Immature natural killer cell (primary cell): ENCODE results near the gene BCAR3. TPM values are rescaled to one million over a fixed set of nuclear protein-coding genes. Genes with fewer than 3 reads are reported as not detected.

Source experiments
- DNase-seq, 3 donors: peaks; one replicate each; pipeline ENCODE4 v3.0.0; 2022; ENCODE audit warnings: mixed read lengths in 1 of 3
- H3K27ac Mint-ChIP-seq, 6 donors: one replicate each; pipeline ENCODE4 v1.8.0; 2020; ENCODE audit warnings: mixed read lengths in 6 of 6, mild to moderate bottlenecking in 5 of 6, inconsistent platforms in 4 of 6, moderate library complexity in 3 of 6
- H3K27me3 Mint-ChIP-seq, 3 donors: one replicate each; pipeline ENCODE4 v1.8.0; 2020 to 2021; ENCODE audit warnings: low read depth in 3 of 3, mild to moderate bottlenecking in 3 of 3, mixed read lengths in 3 of 3, moderate library complexity in 3 of 3, inconsistent platforms in 1 of 3
- H3K36me3 Mint-ChIP-seq, 3 donors: one replicate each; pipeline ENCODE4 v1.8.0; 2020; ENCODE audit warnings: mixed read lengths in 3 of 3, inconsistent platforms in 2 of 3, mild to moderate bottlenecking in 2 of 3
- H3K4me1 Mint-ChIP-seq, 2 donors: one replicate each; pipeline ENCODE4 v1.8.0; 2020; ENCODE audit warnings: inconsistent platforms in 2 of 2, mild to moderate bottlenecking in 2 of 2, mixed read lengths in 2 of 2, moderate library complexity in 1 of 2
- H3K4me3 Mint-ChIP-seq, 5 donors: one replicate each; pipeline ENCODE4 v1.8.0; 2020; ENCODE audit warnings: mild to moderate bottlenecking in 5 of 5, mixed read lengths in 5 of 5, inconsistent platforms in 3 of 5, moderate library complexity in 3 of 5
- H3K9me3 Mint-ChIP-seq, 6 donors: one replicate each; pipeline ENCODE4 v1.8.0; 2020; ENCODE audit warnings: mild to moderate bottlenecking in 6 of 6, mixed read lengths in 6 of 6, inconsistent platforms in 4 of 6, moderate library complexity in 3 of 6
- polyA plus RNA-seq, 3 donors: library from polyadenylated mRNA; unstranded; fragments of 300-500 nt; fragmentation: Illumina TruSeq; gene quantifications; one replicate each; pipeline ENCODE4 v1.2.3, GENCODE V29; 2021

The BCAR3 gene
- polyA plus RNA-seq, 3 donors from 2014 or later: 0.27 to 0.43 TPM; not detected in 1

GRCh38 chr1:93604411-93604810 is 77.2 kb downstream of the BCAR3 start:
- peaks cover 0 to 9% (median 5%) of the 10 kb centered on the region in 3 donors for H3K27me3 Mint-ChIP-seq
- DNase-seq: no peak
- no peaks in the 10 kb centered on the region for H3K36me3 Mint-ChIP-seq
- no peaks in the 10 kb centered on the region for H3K9me3 Mint-ChIP-seq
- H3K27ac Mint-ChIP-seq: no peak overlapping the region
- no peak overlapping the region for H3K4me3 Mint-ChIP-seq
- H3K4me1 Mint-ChIP-seq: no peaks in the 10 kb centered on the region

DNA sequence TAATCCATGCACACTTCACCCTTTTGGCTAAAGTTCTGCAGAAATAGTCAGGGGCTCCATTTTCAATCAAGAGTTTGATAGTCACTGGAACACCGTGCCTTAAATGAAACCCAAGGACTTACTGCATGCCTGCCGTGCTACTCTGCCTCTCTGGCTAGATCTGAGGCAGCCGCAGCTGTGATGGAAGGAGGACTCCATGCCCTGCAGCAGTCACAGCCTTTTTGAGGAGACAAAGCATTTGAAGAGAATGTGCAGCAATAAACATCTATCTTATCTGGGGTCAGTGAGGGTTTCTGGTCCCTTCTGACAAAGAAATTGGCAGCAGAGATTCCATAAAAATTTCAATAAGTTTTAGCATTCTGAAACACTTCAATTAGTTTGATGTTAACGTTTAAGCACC is 78.0 kb downstream of the BCAR3 start:
- peaks cover 0 to 8% (median 3%) of the 10 kb centered on the region in 3 donors for H3K27me3 Mint-ChIP-seq
- H3K36me3 Mint-ChIP-seq: no peaks in the 10 kb centered on the region
- no peaks in the 10 kb centered on the region for H3K4me1 Mint-ChIP-seq
- DNase-seq: no peak
- H3K27ac Mint-ChIP-seq: no peak overlapping the region
- no peak overlapping the region for H3K4me3 Mint-ChIP-seq
- H3K9me3 Mint-ChIP-seq: no peaks in the 10 kb centered on the region

DNA sequence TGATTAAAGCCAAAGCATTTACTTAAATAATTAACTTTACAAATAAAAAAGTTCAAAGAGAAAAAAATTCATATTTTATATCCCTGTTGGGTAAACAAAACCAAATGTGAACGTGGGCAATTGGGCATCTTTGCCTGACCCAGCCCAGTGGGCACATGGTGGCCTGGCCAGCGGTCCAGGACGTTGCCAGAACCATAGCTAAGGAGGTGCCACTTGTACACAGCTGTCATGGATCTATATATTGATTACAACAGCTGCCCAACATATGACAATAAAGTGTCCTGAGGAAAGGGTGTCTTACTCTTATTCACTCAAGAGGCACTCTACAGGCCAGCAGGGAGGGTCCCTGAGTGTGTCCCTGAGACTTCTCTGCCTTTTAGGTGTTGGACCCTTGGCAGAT is 78.5 kb downstream of the BCAR3 start:
- H3K4me3 Mint-ChIP-seq: no peak overlapping the region
- H3K4me1 Mint-ChIP-seq: no peaks in the 10 kb centered on the region
- DNase-seq: no peak
- H3K9me3 Mint-ChIP-seq: no peaks in the 10 kb centered on the region
- peaks cover 0 to 8% (median 3%) of the 10 kb centered on the region in 3 donors for H3K27me3 Mint-ChIP-seq
- no peak overlapping the region for H3K27ac Mint-ChIP-seq
- H3K36me3 Mint-ChIP-seq: no peaks in the 10 kb centered on the region

GRCh38 chr1:93602101-93602500 is 79.5 kb downstream of the BCAR3 start:
- Mint-ChIP-seq H3K27me3 (peaks cover 0 to 8% (median 2%) of the 10 kb centered on the region in 3 donors), H3K27ac (no peak overlapping the region), H3K9me3 (no peaks in the 10 kb centered on the region), H3K4me3 (no peak overlapping the region), H3K36me3 (no peaks in the 10 kb centered on the region), H3K4me1 (no peaks in the 10 kb centered on the region)
- DNase-seq: no peak

- Mint-ChIP-seq H3K9me3 (no peaks in the 10 kb centered on the region), H3K36me3 (no peaks in the 10 kb centered on the region), H3K27me3 (peaks cover 0 to 8% (median 2%) of the 10 kb centered on the region in 3 donors), H3K4me3 (no peak overlapping the region), H3K4me1 (no peaks in the 10 kb centered on the region), H3K27ac (no peak overlapping the region)
- DNase-seq: no peak
These were observed 80.0 kb downstream of the BCAR3 start for GRCh38 chr1:93601686-93602085.

- Mint-ChIP-seq H3K4me3 (no peak overlapping the region), H3K27ac (no peak overlapping the region), H3K27me3 (peaks cover 0 to 8% (median 2%) of the 10 kb centered on the region in 3 donors), H3K9me3 (no peaks in the 10 kb centered on the region), H3K4me1 (no peaks in the 10 kb centered on the region), H3K36me3 (no peaks in the 10 kb centered on the region)
- no peak for DNase-seq
These were observed 81.0 kb downstream of the BCAR3 start for GRCh38 chr1:93600663-93601062.

DNA sequence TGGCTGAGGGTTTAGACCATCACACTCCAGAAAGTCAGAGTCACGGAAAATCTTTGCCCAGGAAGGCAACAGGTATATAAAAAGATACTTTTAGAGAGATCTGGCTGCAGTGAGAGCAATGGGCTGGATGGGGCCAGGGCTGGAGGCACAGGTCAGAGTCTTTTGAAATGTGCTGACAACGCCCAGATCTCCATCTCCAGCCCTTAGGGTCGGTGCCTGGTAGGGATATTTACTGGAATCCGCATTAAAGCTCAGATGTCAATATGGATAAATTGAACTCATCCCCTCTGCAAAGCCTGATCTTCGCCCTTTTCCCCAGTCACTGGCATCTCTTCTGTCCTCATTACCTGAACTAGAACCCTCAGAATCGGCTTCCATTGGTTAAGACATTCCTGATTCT is 82.2 kb downstream of the BCAR3 start:
- peaks cover 0 to 5% (median 2%) of the 10 kb centered on the region in 3 donors for H3K27me3 Mint-ChIP-seq
- DNase-seq: no peak
- H3K4me1 Mint-ChIP-seq: no peaks in the 10 kb centered on the region
- H3K36me3 Mint-ChIP-seq: no peaks in the 10 kb centered on the region
- H3K27ac Mint-ChIP-seq: no peak overlapping the region
- no peaks in the 10 kb centered on the region for H3K9me3 Mint-ChIP-seq
- H3K4me3 Mint-ChIP-seq: no peak overlapping the region

- Mint-ChIP-seq H3K27me3 (peaks cover 0 to 4% (median 2%) of the 10 kb centered on the region in 3 donors), H3K36me3 (no peaks in the 10 kb centered on the region), H3K4me1 (no peaks in the 10 kb centered on the region), H3K4me3 (no peak overlapping the region), H3K27ac (no peak overlapping the region), H3K9me3 (no peaks in the 10 kb centered on the region)
- no peak for DNase-seq
These were observed 82.7 kb downstream of the BCAR3 start for GRCh38 chr1:93598861-93599439.

DNA sequence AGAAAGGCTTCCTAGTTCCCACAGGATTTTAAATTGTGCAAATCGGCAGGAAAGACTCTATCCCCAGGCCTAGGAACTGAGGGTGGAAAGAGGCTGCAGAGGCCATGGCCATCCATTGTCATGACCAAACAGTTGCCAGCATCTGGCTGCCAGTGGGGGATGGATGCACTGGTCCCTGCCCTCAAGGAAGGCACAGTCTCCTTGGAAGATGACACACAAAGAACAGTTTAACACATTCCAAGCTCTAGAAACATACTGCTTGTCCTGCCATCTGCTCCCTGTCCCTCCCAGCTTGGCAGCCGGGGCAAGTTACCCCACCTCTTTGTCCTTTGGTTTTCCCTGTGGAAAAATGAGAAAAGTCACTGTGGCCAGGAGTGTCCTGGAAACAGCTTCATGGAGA is 83.2 kb downstream of the BCAR3 start:
- H3K4me1 Mint-ChIP-seq: no peaks in the 10 kb centered on the region
- H3K36me3 Mint-ChIP-seq: no peaks in the 10 kb centered on the region
- no peak overlapping the region for H3K27ac Mint-ChIP-seq
- H3K4me3 Mint-ChIP-seq: no peak overlapping the region
- no peak for DNase-seq
- no peaks in the 10 kb centered on the region for H3K9me3 Mint-ChIP-seq
- peaks cover 0 to 4% (median 2%) of the 10 kb centered on the region in 3 donors for H3K27me3 Mint-ChIP-seq

GRCh38 chr1:93597709-93598108 is 83.9 kb downstream of the BCAR3 start:
- H3K27me3 Mint-ChIP-seq: peaks cover 0 to 4% (median 2%) of the 10 kb centered on the region in 3 donors
- H3K4me1 Mint-ChIP-seq: peaks cover 0 to under 1% of the 10 kb centered on the region in 2 donors
- DNase-seq: no peak
- H3K4me3 Mint-ChIP-seq: no peak overlapping the region
- no peaks in the 10 kb centered on the region for H3K36me3 Mint-ChIP-seq
- no peaks in the 10 kb centered on the region for H3K9me3 Mint-ChIP-seq
- H3K27ac Mint-ChIP-seq: peak overlapping the region in 1 of 6 donors; percentile 31

DNA sequence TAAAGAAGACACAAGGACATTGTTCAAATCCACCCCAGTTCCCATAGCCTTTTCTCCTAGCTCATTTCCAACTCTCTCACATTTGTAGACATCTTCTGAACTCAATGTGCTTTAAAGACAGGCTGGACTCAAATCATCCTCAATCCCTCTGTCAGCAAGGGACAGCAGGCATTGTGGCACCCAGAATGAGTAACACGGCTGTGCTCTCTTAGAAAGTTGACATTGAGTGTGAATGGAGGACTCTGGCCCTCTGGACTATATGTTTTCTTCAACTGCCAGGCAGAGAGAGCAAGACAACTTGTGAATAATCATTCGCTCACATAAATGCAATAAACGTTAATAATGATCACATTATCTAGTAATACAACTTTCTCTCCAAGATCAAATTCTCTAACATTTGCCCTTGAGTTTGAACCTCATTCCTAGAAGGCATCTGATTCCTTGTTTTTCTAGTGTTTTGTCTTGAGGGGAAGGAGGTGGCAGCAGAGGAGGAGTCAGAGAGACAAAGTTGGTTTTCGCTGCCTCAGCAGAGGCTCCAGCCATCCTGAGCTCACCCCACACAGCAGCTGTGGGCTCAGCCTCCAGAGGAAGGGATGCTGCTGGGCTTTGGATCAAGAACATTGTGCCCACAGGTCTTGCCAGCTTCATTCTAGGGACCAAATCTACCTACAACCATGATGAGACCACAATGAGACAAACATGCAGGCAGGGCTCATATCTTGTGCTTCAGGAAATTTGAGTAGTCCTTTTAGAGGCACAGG is 85.1 kb downstream of the BCAR3 start:
- no peak overlapping the region for H3K4me3 Mint-ChIP-seq
- no peaks in the 10 kb centered on the region for H3K9me3 Mint-ChIP-seq
- H3K4me1 Mint-ChIP-seq: peaks cover 10 to 11% of the 10 kb centered on the region in 2 donors
- H3K36me3 Mint-ChIP-seq: no peaks in the 10 kb centered on the region
- peaks cover 0 to 3% (median 2%) of the 10 kb centered on the region in 3 donors for H3K27me3 Mint-ChIP-seq
- no peak for DNase-seq
- no peak overlapping the region for H3K27ac Mint-ChIP-seq

GRCh38 chr1:93595743-93596142 is 85.9 kb downstream of the BCAR3 start:
- Mint-ChIP-seq H3K4me3 (no peak overlapping the region), H3K9me3 (no peaks in the 10 kb centered on the region), H3K36me3 (no peaks in the 10 kb centered on the region), H3K27me3 (peaks cover 0 to 2% (median 2%) of the 10 kb centered on the region in 3 donors), H3K27ac (no peak overlapping the region), H3K4me1 (peaks cover 16 to 18% of the 10 kb centered on the region in 2 donors)
- DNase-seq: no peak

- Mint-ChIP-seq H3K27me3 (peaks cover 0 to 2% (median 2%) of the 10 kb centered on the region in 3 donors), H3K4me3 (no peak overlapping the region), H3K27ac (peak overlapping the region in 1 of 6 donors; percentile 36), H3K9me3 (no peaks in the 10 kb centered on the region), H3K4me1 (peaks cover 19 to 22% of the 10 kb centered on the region in 2 donors), H3K36me3 (no peaks in the 10 kb centered on the region)
- DNase-seq: no peak
These were observed 86.4 kb downstream of the BCAR3 start for GRCh38 chr1:93595266-93595665.

- no peak overlapping the region for H3K4me3 Mint-ChIP-seq
- H3K27me3 Mint-ChIP-seq: peaks cover 0 to 2% (median 2%) of the 10 kb centered on the region in 3 donors
- DNase-seq: no peak
- no peak overlapping the region for H3K27ac Mint-ChIP-seq
- H3K36me3 Mint-ChIP-seq: no peaks in the 10 kb centered on the region
- H3K9me3 Mint-ChIP-seq: no peaks in the 10 kb centered on the region
- H3K4me1 Mint-ChIP-seq: peaks cover 24 to 27% of the 10 kb centered on the region in 2 donors
These were observed 87.1 kb downstream of the BCAR3 start for GRCh38 chr1:93594603-93594880.
